SK-N-SH (cell line): Measurements from ENCODE around the gene MAP2K2. TPM values are rescaled to one million over a fixed set of nuclear protein-coding genes. Genes with fewer than 3 reads are reported as not detected.

Experiments
- CTCF ChIA-PET: fragments of 300-600, 350-600 bp; formaldehyde crosslinking; extraction: SDS; loops from one replicate; lab custom pipeline; 2021; lab: Yijun Ruan, JAX
- POLR2A ChIA-PET: fragments of 350-600 bp; sonication (Branson Sonifier 250); formaldehyde crosslinking; extraction: SDS; loops from one replicate; lab custom pipeline; 2020; ENCODE audit warnings: antibody characterized with exemption, inconsistent platforms; lab: Yijun Ruan, JAX
- DNase-seq: peaks from one replicate; pipeline ENCODE4 v3.0.0; 2012
- H2AFZ ChIP-seq: fragments of 200-600 bp; sonication (generic); 2 replicates; pipeline ENCODE4 v1.8.1; 2016; ENCODE audit warnings: antibody characterized with exemption, mild to moderate bottlenecking, low read depth
- H3F3A ChIP-seq: fragments of 200-600 bp; sonication (generic); replicated peaks from 2 replicates; pipeline ENCODE3; 2016; ENCODE audit warnings: antibody characterized with exemption, mild to moderate bottlenecking; ENCODE audit not compliant: insufficient read depth
- H3K27ac ChIP-seq, 2 experiments: fragments of 200-500 bp in 1 of 2; fragments of 200-600 bp in 1 of 2; sonication (Bioruptor generic) in 1 of 2; sonication (generic), shearing (Covaris generic) in 1 of 2; 2 replicates each; pipeline versions ENCODE4 v1.5.1 to v1.6.1; 2014 to 2016; ENCODE audit warnings: low read depth in 2 of 2, inconsistent platforms in 1 of 2, low read length in 1 of 2, mild to moderate bottlenecking in 1 of 2, mixed read lengths in 1 of 2
- H3K27me3 ChIP-seq: fragments of 200-600 bp; sonication (generic), shearing (Covaris generic); 2 replicates; pipeline ENCODE4 v1.6.1; 2016; ENCODE audit warnings: mixed run types; ENCODE audit not compliant: insufficient read depth
- H3K36me3 ChIP-seq, 2 experiments: fragments of 200-500 bp in 1 of 2; fragments of 200-600 bp in 1 of 2; sonication (Bioruptor generic) in 1 of 2; sonication (generic) in 1 of 2; replicated peaks in 1 of 2; 2 replicates each; pipeline versions ENCODE3 to v1.5.1; 2014 to 2016; ENCODE audit warnings: low read length in 1 of 2, mild to moderate bottlenecking in 1 of 2; ENCODE audit not compliant: insufficient read depth in 2 of 2, control insufficient read depth in 1 of 2
- H3K4me1 ChIP-seq, 2 experiments: fragments of 200-500 bp in 1 of 2; fragments of 200-600 bp in 1 of 2; sonication (Bioruptor generic) in 1 of 2; sonication (generic), shearing (Covaris generic) in 1 of 2; 2 replicates each; pipeline versions ENCODE4 v1.5.1 to v1.6.1; 2014 to 2016; ENCODE audit warnings: low read depth in 1 of 2, low read length in 1 of 2, mixed run types in 1 of 2; ENCODE audit not compliant: insufficient read depth in 2 of 2, control insufficient read depth in 1 of 2
- H3K4me2 ChIP-seq: fragments of 200-600 bp; sonication (generic), shearing (Covaris generic); 2 replicates; pipeline ENCODE4 v1.6.1; 2017; ENCODE audit warnings: mixed run types
- H3K4me3 ChIP-seq, 2 experiments: fragments of 200-500 bp in 1 of 2; fragments of 200-600 bp in 1 of 2; sonication (Bioruptor generic) in 1 of 2; sonication (generic), shearing (Covaris generic) in 1 of 2; 2 replicates each; pipeline versions ENCODE4 v1.5.1 to v1.8.1; 2014 to 2016; ENCODE audit warnings: low read depth in 2 of 2, inconsistent platforms in 1 of 2, low read length in 1 of 2, mild to moderate bottlenecking in 1 of 2, mixed read lengths in 1 of 2, moderate library complexity in 1 of 2
- H3K79me2 ChIP-seq: fragments of 200-600 bp; sonication (generic); 2 replicates; pipeline ENCODE4 v1.8.1; 2017; ENCODE audit warnings: mild to moderate bottlenecking; ENCODE audit not compliant: insufficient read depth
- H3K9ac ChIP-seq: fragments of 200-600 bp; sonication (generic); 2 replicates; pipeline ENCODE4 v1.6.1; 2017; ENCODE audit warnings: mixed run types
- H3K9me2 ChIP-seq: fragments of 200-600 bp; sonication (generic); 2 replicates; pipeline ENCODE4 v1.6.1; 2017; ENCODE audit warnings: mixed run types
- H3K9me3 ChIP-seq: fragments of 200-600 bp; sonication (generic); 2 replicates; pipeline ENCODE4 v1.6.1; 2017; ENCODE audit warnings: mixed run types, mild to moderate bottlenecking, moderate library complexity
- H4K20me1 ChIP-seq: fragments of 200-600 bp; sonication (generic); 2 replicates; pipeline ENCODE4 v1.6.1; 2017; ENCODE audit warnings: mild to moderate bottlenecking, mixed run types; ENCODE audit not compliant: insufficient read depth
- CHD2 ChIP-seq: fragments of 150-350 bp; IDR thresholded peaks from 2 replicates; pipeline ENCODE4 v1.6.1; 2018; ENCODE audit warnings: low read length; ENCODE audit not compliant: partially characterized antibody
- EZH2phosphoT487 ChIP-seq: fragments of 200-600 bp; sonication (generic); IDR thresholded peaks from 2 replicates; pipeline ENCODE4 v1.6.1; 2017; ENCODE audit warnings: low read depth, mixed run types, mild to moderate bottlenecking, antibody characterized with exemption, moderate library complexity, borderline replicate concordance
- FOSL2 ChIP-seq: IDR thresholded peaks from 2 replicates; pipeline ENCODE4 v1.4.0; 2012; ENCODE audit warnings: low read depth, mild to moderate bottlenecking, moderate library complexity, borderline replicate concordance
- FOXJ3 ChIP-seq: sonication (generic); formaldehyde crosslinking; IDR thresholded peaks from 2 replicates; pipeline ENCODE4 v1.5.1; 2020; ENCODE audit warnings: mild to moderate bottlenecking, missing genetic modification reagents
- FOXM1 ChIP-seq: IDR thresholded peaks from 2 replicates; pipeline ENCODE4 v1.4.0; 2012; ENCODE audit warnings: low read depth, mild to moderate bottlenecking
- GABPA ChIP-seq: IDR thresholded peaks from 2 replicates; pipeline ENCODE4 v1.4.0; 2012; ENCODE audit warnings: low read depth, mild to moderate bottlenecking
- GATA2 ChIP-seq: sonication (generic); formaldehyde crosslinking; IDR thresholded peaks from 2 replicates; pipeline ENCODE4 v1.5.0; 2020; ENCODE audit warnings: mild to moderate bottlenecking, missing genetic modification reagents
- MEF2A ChIP-seq: IDR thresholded peaks from 2 replicates; pipeline ENCODE4 v1.4.0; 2012; ENCODE audit warnings: low read depth, borderline replicate concordance
- POLR2AphosphoS5 ChIP-seq: IDR thresholded peaks from 2 replicates; pipeline ENCODE4 v1.6.1; 2012; ENCODE audit warnings: low read depth, low read length
- RCOR1 ChIP-seq: fragments of 150-350 bp; IDR thresholded peaks from 2 replicates; pipeline ENCODE4 v1.6.1; 2017; ENCODE audit warnings: antibody characterized with exemption, low read length
- RFX5 ChIP-seq: IDR thresholded peaks from 2 replicates; pipeline ENCODE4 v1.6.1; 2012; ENCODE audit warnings: mild to moderate bottlenecking, improper control_type of control experiment, low read length
- TCF12 ChIP-seq: IDR thresholded peaks from 2 replicates; pipeline ENCODE4 v1.4.0; 2012
- TEAD4 ChIP-seq: IDR thresholded peaks from 2 replicates; pipeline ENCODE4 v1.4.0; 2012; ENCODE audit warnings: mild to moderate bottlenecking, borderline replicate concordance; ENCODE audit not compliant: insufficient read depth
- WGBS: methylation state at CpG from one replicate; pipeline ENCODE4 v1.1.6; 2017; ENCODE audit warnings: low lambda C conversion rate; 5-methylcytosine and 5-hydroxymethylcytosine counted together
- polyA plus RNA-seq, 3 experiments: library from polyadenylated mRNA; depleted of rRNA; stranded (reverse); fragments of >200 nt; gene quantifications; 2 replicates each; pipeline ENCODE4 v1.2.3, GENCODE V29; 2012
- TF ChIP-seq, protein P1 (sequence below): fragments of 150-350 bp; IDR thresholded peaks from 2 replicates; pipeline ENCODE4 v1.6.1; 2016; ENCODE audit warnings: mild to moderate bottlenecking, low read depth, low read length
- TF ChIP-seq, protein P2 (sequence below): IDR thresholded peaks from 2 replicates; pipeline ENCODE4 v1.6.1; 2012; ENCODE audit warnings: mild to moderate bottlenecking, low read depth, low read length, moderate library complexity
- TF ChIP-seq, protein P3 (sequence below): IDR thresholded peaks from 2 replicates; pipeline ENCODE4 v1.4.0; 2012; ENCODE audit warnings: low read depth
- TF ChIP-seq, protein P4 (sequence below): fragments of 200-600 bp; sonication (generic); IDR thresholded peaks from 2 replicates; pipeline ENCODE4 v1.6.1; 2017; ENCODE audit warnings: antibody characterized with exemption, mild to moderate bottlenecking, moderate library complexity
- TF ChIP-seq, protein P5 (sequence below): IDR thresholded peaks from 2 replicates; pipeline ENCODE4; 2012

Gene MAP2K2
- polyA plus RNA-seq, 1 of the 3 experiments (the other 2 are of a cell fraction) = 114 TPM

DNA sequence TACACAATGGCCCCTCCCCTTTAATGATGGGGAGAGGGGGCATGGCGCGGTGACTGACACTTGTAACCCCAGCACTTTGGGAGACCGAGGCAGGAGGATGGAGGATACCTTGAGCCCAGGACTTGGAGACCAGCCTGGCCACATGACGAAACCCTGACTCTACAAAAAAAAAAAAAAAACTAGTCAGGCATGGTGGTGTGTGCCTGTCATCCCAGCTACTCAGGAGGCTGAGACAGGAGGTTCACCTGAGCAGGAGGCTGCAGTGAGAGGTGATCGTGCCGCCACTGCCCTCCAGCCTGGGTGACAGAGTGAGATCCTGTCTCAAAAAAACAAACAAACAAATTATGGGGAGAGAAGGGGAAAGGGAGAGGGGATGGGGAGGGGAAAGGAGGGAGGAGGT is 43.4 kb downstream of the MAP2K2 start:
- Histone ChIP-seq H3K4me1 (no peaks in the 10 kb centered on the region), H3F3A (no peaks in the 10 kb centered on the region), H3K79me2 (no peaks in the 10 kb centered on the region), H3K27ac (no peak overlapping the region), H3K4me3 (no peak overlapping the region), H3K9me3 (no peaks in the 10 kb centered on the region), H3K36me3 (no peaks in the 10 kb centered on the region), H3K9me2 (no peaks in the 10 kb centered on the region), H4K20me1 (no peaks in the 10 kb centered on the region), H3K9ac (no peak overlapping the region), H3K4me2 (no peak overlapping the region), H3K27me3 (no peaks in the 10 kb centered on the region), H2AFZ (no peak overlapping the region)
- ChIA-PET POLR2A (no interaction called here), CTCF (no interaction called here)
- TF ChIP-seq TEAD4 = no peak
- no peak for TF ChIP-seq EZH2phosphoT487
- TF ChIP-seq, protein P1, sequence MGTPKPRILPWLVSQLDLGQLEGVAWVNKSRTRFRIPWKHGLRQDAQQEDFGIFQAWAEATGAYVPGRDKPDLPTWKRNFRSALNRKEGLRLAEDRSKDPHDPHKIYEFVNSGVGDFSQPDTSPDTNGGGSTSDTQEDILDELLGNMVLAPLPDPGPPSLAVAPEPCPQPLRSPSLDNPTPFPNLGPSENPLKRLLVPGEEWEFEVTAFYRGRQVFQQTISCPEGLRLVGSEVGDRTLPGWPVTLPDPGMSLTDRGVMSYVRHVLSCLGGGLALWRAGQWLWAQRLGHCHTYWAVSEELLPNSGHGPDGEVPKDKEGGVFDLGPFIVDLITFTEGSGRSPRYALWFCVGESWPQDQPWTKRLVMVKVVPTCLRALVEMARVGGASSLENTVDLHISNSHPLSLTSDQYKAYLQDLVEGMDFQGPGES = no peak
- TF ChIP-seq CHD2 = no peak
- TF ChIP-seq, protein P2, sequence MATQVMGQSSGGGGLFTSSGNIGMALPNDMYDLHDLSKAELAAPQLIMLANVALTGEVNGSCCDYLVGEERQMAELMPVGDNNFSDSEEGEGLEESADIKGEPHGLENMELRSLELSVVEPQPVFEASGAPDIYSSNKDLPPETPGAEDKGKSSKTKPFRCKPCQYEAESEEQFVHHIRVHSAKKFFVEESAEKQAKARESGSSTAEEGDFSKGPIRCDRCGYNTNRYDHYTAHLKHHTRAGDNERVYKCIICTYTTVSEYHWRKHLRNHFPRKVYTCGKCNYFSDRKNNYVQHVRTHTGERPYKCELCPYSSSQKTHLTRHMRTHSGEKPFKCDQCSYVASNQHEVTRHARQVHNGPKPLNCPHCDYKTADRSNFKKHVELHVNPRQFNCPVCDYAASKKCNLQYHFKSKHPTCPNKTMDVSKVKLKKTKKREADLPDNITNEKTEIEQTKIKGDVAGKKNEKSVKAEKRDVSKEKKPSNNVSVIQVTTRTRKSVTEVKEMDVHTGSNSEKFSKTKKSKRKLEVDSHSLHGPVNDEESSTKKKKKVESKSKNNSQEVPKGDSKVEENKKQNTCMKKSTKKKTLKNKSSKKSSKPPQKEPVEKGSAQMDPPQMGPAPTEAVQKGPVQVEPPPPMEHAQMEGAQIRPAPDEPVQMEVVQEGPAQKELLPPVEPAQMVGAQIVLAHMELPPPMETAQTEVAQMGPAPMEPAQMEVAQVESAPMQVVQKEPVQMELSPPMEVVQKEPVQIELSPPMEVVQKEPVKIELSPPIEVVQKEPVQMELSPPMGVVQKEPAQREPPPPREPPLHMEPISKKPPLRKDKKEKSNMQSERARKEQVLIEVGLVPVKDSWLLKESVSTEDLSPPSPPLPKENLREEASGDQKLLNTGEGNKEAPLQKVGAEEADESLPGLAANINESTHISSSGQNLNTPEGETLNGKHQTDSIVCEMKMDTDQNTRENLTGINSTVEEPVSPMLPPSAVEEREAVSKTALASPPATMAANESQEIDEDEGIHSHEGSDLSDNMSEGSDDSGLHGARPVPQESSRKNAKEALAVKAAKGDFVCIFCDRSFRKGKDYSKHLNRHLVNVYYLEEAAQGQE = no peak
- TF ChIP-seq FOXJ3 (CRISPR knock-in tag) = no peak
- TF ChIP-seq, protein P3, sequence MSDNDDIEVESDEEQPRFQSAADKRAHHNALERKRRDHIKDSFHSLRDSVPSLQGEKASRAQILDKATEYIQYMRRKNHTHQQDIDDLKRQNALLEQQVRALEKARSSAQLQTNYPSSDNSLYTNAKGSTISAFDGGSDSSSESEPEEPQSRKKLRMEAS = no peak
- no peak for TF ChIP-seq POLR2AphosphoS5
- TF ChIP-seq RFX5 = no peak
- no peak for TF ChIP-seq FOXM1
- TF ChIP-seq, protein P4, sequence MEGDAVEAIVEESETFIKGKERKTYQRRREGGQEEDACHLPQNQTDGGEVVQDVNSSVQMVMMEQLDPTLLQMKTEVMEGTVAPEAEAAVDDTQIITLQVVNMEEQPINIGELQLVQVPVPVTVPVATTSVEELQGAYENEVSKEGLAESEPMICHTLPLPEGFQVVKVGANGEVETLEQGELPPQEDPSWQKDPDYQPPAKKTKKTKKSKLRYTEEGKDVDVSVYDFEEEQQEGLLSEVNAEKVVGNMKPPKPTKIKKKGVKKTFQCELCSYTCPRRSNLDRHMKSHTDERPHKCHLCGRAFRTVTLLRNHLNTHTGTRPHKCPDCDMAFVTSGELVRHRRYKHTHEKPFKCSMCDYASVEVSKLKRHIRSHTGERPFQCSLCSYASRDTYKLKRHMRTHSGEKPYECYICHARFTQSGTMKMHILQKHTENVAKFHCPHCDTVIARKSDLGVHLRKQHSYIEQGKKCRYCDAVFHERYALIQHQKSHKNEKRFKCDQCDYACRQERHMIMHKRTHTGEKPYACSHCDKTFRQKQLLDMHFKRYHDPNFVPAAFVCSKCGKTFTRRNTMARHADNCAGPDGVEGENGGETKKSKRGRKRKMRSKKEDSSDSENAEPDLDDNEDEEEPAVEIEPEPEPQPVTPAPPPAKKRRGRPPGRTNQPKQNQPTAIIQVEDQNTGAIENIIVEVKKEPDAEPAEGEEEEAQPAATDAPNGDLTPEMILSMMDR = no peak
- TF ChIP-seq, protein P5, sequence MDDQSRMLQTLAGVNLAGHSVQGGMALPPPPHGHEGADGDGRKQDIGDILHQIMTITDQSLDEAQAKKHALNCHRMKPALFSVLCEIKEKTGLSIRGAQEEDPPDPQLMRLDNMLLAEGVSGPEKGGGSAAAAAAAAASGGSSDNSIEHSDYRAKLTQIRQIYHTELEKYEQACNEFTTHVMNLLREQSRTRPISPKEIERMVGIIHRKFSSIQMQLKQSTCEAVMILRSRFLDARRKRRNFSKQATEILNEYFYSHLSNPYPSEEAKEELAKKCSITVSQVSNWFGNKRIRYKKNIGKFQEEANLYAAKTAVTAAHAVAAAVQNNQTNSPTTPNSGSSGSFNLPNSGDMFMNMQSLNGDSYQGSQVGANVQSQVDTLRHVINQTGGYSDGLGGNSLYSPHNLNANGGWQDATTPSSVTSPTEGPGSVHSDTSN = no peak
- no peak for TF ChIP-seq GATA2
- no peak for TF ChIP-seq RCOR1
- TF ChIP-seq TCF12 = no peak
- no peak for TF ChIP-seq MEF2A
- TF ChIP-seq FOSL2 = no peak
- TF ChIP-seq GABPA = no peak
- 53% methylated on average over 5 of the region's 6 CpGs for WGBS
- DNase-seq = no peak
